Stimulated activated CD8-positive, alpha-beta memory T cell treated with anti-CD3 and anti-CD28 coated beads, Interleukin-4, amount 100 ng/mL, for 1 hour (primary cell): Measurements from ENCODE around the gene GPX3.

ENCODE experiments used
- DNase-seq, 2 donors: peaks; one replicate each; pipeline ENCODE4 v3.0.0-alpha.2; 2020; ENCODE audit warnings: low read depth in 2 of 2, low spot score in 1 of 2

The GPX3 gene

GRCh38 chr5:151055336-151055735, 34.9 kb downstream of the GPX3 start:
- DNase-seq, result no peak

- DNase-seq, result no peak
These were observed 36.3 kb downstream of the GPX3 start for GRCh38 chr5:151056379-151057325.

GRCh38 chr5:151058301-151058700, 37.9 kb downstream of the GPX3 start:
- DNase-seq, result no peak

GRCh38 chr5:151058891-151059489, 38.6 kb downstream of the GPX3 start:
- no peak for DNase-seq

GRCh38 chr5:151060742-151061141, 40.4 kb downstream of the GPX3 start:
- DNase-seq, result no peak

GRCh38 chr5:151062405-151063141, 42.2 kb downstream of the GPX3 start:
- no peak for DNase-seq

GRCh38 chr5:151063142-151063989, 43.0 kb downstream of the GPX3 start:
- no peak for DNase-seq

GRCh38 chr5:151064916-151065499, 44.6 kb downstream of the GPX3 start:
- no peak for DNase-seq

- no peak for DNase-seq
These were observed 45.2 kb downstream of the GPX3 start for GRCh38 chr5:151065609-151066008.

- DNase-seq, result no peak
These were observed 46.5 kb downstream of the GPX3 start for GRCh38 chr5:151066920-151067319.

- no peak for DNase-seq
These were observed 47.4 kb downstream of the GPX3 start for GRCh38 chr5:151067632-151068432.

- DNase-seq, result no peak
These were observed 48.2 kb downstream of the GPX3 start for GRCh38 chr5:151068433-151069197.

- no peak for DNase-seq
These were observed 50.1 kb downstream of the GPX3 start for GRCh38 chr5:151070449-151070848.

- no peak for DNase-seq
These were observed 50.6 kb downstream of the GPX3 start for GRCh38 chr5:151071021-151071420.

- DNase-seq, result no peak
These were observed 51.6 kb downstream of the GPX3 start for GRCh38 chr5:151071848-151072629.

- DNase-seq, result no peak
These were observed 52.2 kb downstream of the GPX3 start for GRCh38 chr5:151072630-151073025.

- no peak for DNase-seq
These were observed 52.9 kb downstream of the GPX3 start for GRCh38 chr5:151073280-151073679.

GRCh38 chr5:151074557-151074956, 54.2 kb downstream of the GPX3 start:
- no peak for DNase-seq
